Neural cell (in vitro differentiated cells): Measurements from ENCODE around the gene NNT. TPM values are rescaled to one million over a fixed set of nuclear protein-coding genes. Genes with fewer than 3 reads are reported as not detected.
"Not testable (repeated sequence)": the region's sequence is repeated elsewhere in the genome, so short reads cannot be mapped to it uniquely, and the experiment has no call there.

Source experiments
- H2AFZ ChIP-seq: fragments of 200-600, 300-800 bp; sonication (generic), shearing (Covaris generic); 2 replicates; pipeline ENCODE4 v1.6.0; 2014; ENCODE audit warnings: low read depth, mild to moderate bottlenecking, antibody characterized with exemption, low read length, moderate library complexity
- H3F3A ChIP-seq: fragments of 200-600 bp; shearing (Covaris generic); 2 replicates; pipeline ENCODE4 v1.6.1; 2016; ENCODE audit warnings: mild to moderate bottlenecking, moderate library complexity, mixed read lengths, antibody characterized with exemption, low read length; ENCODE audit not compliant: insufficient read depth, poor library complexity, severe bottlenecking
- H3K27ac ChIP-seq: fragments of 200-600, 300-800 bp; sonication (generic), shearing (Covaris generic); 2 replicates; pipeline ENCODE4 v1.5.1; 2014; ENCODE audit warnings: mild to moderate bottlenecking, low read length, moderate library complexity
- H3K27me3 ChIP-seq: fragments of 300-800, 200-600 bp; sonication (generic), shearing (Covaris generic); 2 replicates; pipeline ENCODE4 v1.6.0; 2014; ENCODE audit warnings: mild to moderate bottlenecking, low read depth, low read length, moderate library complexity; ENCODE audit not compliant: insufficient read depth
- H3K36me3 ChIP-seq: fragments of 300-800, 200-600 bp; sonication (generic), shearing (Covaris generic); 2 replicates; pipeline ENCODE4 v1.5.1; 2014; ENCODE audit warnings: mild to moderate bottlenecking, antibody characterized with exemption, low read length, moderate library complexity; ENCODE audit not compliant: insufficient read depth
- H3K4me2 ChIP-seq: fragments of 300-800, 200-600 bp; sonication (generic), shearing (Covaris generic); 2 replicates; pipeline ENCODE4 v1.6.0; 2014; ENCODE audit warnings: mild to moderate bottlenecking, low read length
- H3K4me3 ChIP-seq: fragments of 300-800, 200-600 bp; sonication (generic), shearing (Covaris generic); 2 replicates; pipeline ENCODE4 v1.5.1; 2014; ENCODE audit warnings: mild to moderate bottlenecking, low read length, moderate library complexity
- H3K79me2 ChIP-seq: fragments of 200-600 bp; shearing (Covaris generic); replicated peaks from 2 replicates; pipeline ENCODE4 v1.6.0; 2014; ENCODE audit warnings: mild to moderate bottlenecking, low read length, moderate library complexity; ENCODE audit not compliant: insufficient read depth
- H3K9ac ChIP-seq: fragments of 300-800, 200-600 bp; sonication (generic), shearing (Covaris generic); 2 replicates; pipeline ENCODE4 v1.6.1; 2016; ENCODE audit warnings: mild to moderate bottlenecking, low read length, mixed read lengths
- H3K9me2 ChIP-seq: fragments of 200-600 bp; shearing (Covaris generic); 2 replicates; pipeline ENCODE4 v1.6.1; 2016; ENCODE audit warnings: mild to moderate bottlenecking, low read length, mixed read lengths; ENCODE audit not compliant: insufficient read depth
- H3K9me3 ChIP-seq: fragments of 200-600, 300-800 bp; sonication (generic), shearing (Covaris generic); 2 replicates; pipeline ENCODE4 v1.6.1; 2016; ENCODE audit warnings: mild to moderate bottlenecking, mixed run types, low read length, moderate library complexity, mixed read lengths
- H4K20me1 ChIP-seq: fragments of 200-600 bp; shearing (Covaris generic); 2 replicates; pipeline ENCODE4 v1.6.1; 2016; ENCODE audit warnings: mild to moderate bottlenecking, mixed run types; ENCODE audit not compliant: insufficient read depth
- EP300 ChIP-seq: fragments of 450-650 bp; conservative IDR thresholded peaks from 2 replicates; pipeline ENCODE4 v1.6.1; 2014; ENCODE audit warnings: antibody characterized with exemption, mild to moderate bottlenecking, moderate library complexity; ENCODE audit not compliant: poor library complexity, severe bottlenecking
- EZH2 ChIP-seq: fragments of 200-600, 300-800 bp; shearing (Covaris generic), sonication (generic); IDR thresholded peaks from 2 replicates; pipeline ENCODE4 v1.6.1; 2014; ENCODE audit warnings: antibody characterized with exemption, low read length, borderline replicate concordance, mild to moderate bottlenecking; ENCODE audit not compliant: insufficient read depth, poor library complexity, severe bottlenecking
- MXI1 ChIP-seq: fragments of 450-650 bp; conservative IDR thresholded peaks from 2 replicates; pipeline ENCODE4 v1.6.1; 2014; ENCODE audit warnings: antibody characterized with exemption, mild to moderate bottlenecking; ENCODE audit not compliant: poor library complexity, severe bottlenecking
- POLR2AphosphoS5 ChIP-seq: IDR thresholded peaks from 2 replicates; pipeline ENCODE4 v1.6.1; 2012
- RAD21 ChIP-seq: fragments of 450-650 bp; conservative IDR thresholded peaks from 2 replicates; pipeline ENCODE4 v1.6.1; 2014; ENCODE audit warnings: antibody characterized with exemption, mild to moderate bottlenecking, moderate library complexity
- SMC3 ChIP-seq: fragments of 450-650 bp; conservative IDR thresholded peaks from 2 replicates; pipeline ENCODE4 v1.6.1; 2014; ENCODE audit warnings: antibody characterized with exemption, mild to moderate bottlenecking, moderate library complexity; ENCODE audit not compliant: poor library complexity
- TAF1 ChIP-seq: IDR thresholded peaks from 2 replicates; pipeline ENCODE4 v1.6.1; 2012; ENCODE audit warnings: low read depth
- polyA plus RNA-seq: library from polyadenylated mRNA; depleted of rRNA; stranded (reverse); fragments of >200 nt; gene quantifications from 2 replicates; pipeline ENCODE4 v1.2.3, GENCODE V29; 2014
- TF ChIP-seq, protein P1 (sequence below): fragments of 450-650 bp; IDR thresholded peaks from 2 replicates; pipeline ENCODE4 v1.5.1; 2014; ENCODE audit warnings: antibody characterized with exemption, mild to moderate bottlenecking, moderate library complexity; ENCODE audit not compliant: poor library complexity, severe bottlenecking
- TF ChIP-seq, protein P2 (sequence below): IDR thresholded peaks from 2 replicates; pipeline ENCODE4 v1.6.1; 2012; ENCODE audit warnings: borderline replicate concordance

The NNT gene
- polyA plus RNA-seq, 1 donor from 2014 or later: 120 TPM

GRCh38 chr5:43731573-43731972 is 128.6 kb downstream of the NNT start:
- H3K79me2 ChIP-seq: no peaks in the 10 kb centered on the region
- H3K4me3 ChIP-seq: no peak overlapping the region
- H4K20me1 ChIP-seq: no peaks in the 10 kb centered on the region
- no peaks in the 10 kb centered on the region for H3F3A ChIP-seq
- H3K36me3 ChIP-seq: no peaks in the 10 kb centered on the region
- no peak overlapping the region for H2AFZ ChIP-seq
- TF ChIP-seq EP300: no peak
- no peak for TF ChIP-seq POLR2AphosphoS5
- TF ChIP-seq, protein P1, sequence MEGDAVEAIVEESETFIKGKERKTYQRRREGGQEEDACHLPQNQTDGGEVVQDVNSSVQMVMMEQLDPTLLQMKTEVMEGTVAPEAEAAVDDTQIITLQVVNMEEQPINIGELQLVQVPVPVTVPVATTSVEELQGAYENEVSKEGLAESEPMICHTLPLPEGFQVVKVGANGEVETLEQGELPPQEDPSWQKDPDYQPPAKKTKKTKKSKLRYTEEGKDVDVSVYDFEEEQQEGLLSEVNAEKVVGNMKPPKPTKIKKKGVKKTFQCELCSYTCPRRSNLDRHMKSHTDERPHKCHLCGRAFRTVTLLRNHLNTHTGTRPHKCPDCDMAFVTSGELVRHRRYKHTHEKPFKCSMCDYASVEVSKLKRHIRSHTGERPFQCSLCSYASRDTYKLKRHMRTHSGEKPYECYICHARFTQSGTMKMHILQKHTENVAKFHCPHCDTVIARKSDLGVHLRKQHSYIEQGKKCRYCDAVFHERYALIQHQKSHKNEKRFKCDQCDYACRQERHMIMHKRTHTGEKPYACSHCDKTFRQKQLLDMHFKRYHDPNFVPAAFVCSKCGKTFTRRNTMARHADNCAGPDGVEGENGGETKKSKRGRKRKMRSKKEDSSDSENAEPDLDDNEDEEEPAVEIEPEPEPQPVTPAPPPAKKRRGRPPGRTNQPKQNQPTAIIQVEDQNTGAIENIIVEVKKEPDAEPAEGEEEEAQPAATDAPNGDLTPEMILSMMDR: no peak
- TF ChIP-seq EZH2: no peak
- no peak for TF ChIP-seq RAD21
- TF ChIP-seq, protein P2, sequence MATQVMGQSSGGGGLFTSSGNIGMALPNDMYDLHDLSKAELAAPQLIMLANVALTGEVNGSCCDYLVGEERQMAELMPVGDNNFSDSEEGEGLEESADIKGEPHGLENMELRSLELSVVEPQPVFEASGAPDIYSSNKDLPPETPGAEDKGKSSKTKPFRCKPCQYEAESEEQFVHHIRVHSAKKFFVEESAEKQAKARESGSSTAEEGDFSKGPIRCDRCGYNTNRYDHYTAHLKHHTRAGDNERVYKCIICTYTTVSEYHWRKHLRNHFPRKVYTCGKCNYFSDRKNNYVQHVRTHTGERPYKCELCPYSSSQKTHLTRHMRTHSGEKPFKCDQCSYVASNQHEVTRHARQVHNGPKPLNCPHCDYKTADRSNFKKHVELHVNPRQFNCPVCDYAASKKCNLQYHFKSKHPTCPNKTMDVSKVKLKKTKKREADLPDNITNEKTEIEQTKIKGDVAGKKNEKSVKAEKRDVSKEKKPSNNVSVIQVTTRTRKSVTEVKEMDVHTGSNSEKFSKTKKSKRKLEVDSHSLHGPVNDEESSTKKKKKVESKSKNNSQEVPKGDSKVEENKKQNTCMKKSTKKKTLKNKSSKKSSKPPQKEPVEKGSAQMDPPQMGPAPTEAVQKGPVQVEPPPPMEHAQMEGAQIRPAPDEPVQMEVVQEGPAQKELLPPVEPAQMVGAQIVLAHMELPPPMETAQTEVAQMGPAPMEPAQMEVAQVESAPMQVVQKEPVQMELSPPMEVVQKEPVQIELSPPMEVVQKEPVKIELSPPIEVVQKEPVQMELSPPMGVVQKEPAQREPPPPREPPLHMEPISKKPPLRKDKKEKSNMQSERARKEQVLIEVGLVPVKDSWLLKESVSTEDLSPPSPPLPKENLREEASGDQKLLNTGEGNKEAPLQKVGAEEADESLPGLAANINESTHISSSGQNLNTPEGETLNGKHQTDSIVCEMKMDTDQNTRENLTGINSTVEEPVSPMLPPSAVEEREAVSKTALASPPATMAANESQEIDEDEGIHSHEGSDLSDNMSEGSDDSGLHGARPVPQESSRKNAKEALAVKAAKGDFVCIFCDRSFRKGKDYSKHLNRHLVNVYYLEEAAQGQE: no peak
- no peak for TF ChIP-seq SMC3
- no peak for TF ChIP-seq TAF1
- TF ChIP-seq MXI1: no peak
- H3K9ac ChIP-seq: no peak overlapping the region
- H3K9me2 ChIP-seq: no peaks in the 10 kb centered on the region
- H3K9me3 ChIP-seq: no peaks in the 10 kb centered on the region
- H3K4me2 ChIP-seq: no peak overlapping the region
- H3K27me3 ChIP-seq: no peaks in the 10 kb centered on the region
- H3K27ac ChIP-seq: no peak overlapping the region

GRCh38 chr5:43745923-43746548 is 143.1 kb downstream of the NNT start:
- H3K9me3 ChIP-seq, H3K9ac ChIP-seq, H3K27ac ChIP-seq, H3K27me3 ChIP-seq, H4K20me1 ChIP-seq, H3K4me2 ChIP-seq, H3F3A ChIP-seq, H2AFZ ChIP-seq, H3K4me3 ChIP-seq, H3K9me2 ChIP-seq, H3K36me3 ChIP-seq, H3K79me2 ChIP-seq: not testable (repeated sequence)

DNA sequence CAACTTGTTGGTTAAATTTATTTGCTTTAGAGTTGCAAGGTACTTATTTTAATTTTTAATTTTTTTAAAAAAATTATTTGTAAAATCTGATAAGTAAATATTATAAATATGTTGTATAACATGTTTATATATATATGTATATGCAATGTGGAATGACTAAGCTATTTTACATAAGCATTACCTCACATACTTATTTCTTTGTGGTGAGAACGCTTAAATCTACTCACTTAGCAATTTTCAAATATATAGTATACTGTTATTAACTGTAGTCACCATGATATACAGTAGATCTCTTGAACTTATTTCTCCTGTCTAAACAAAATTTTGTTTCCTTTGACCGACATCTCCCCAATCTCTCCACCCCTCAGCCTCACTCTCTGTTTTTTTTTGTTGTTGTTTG is 147.8 kb downstream of the NNT start:
- Histone ChIP-seq H3K9me2 (no peaks in the 10 kb centered on the region), H3K4me3 (no peak overlapping the region), H3K9me3 (no peaks in the 10 kb centered on the region), H3K27me3 (no peaks in the 10 kb centered on the region), H2AFZ (no peak overlapping the region), H3K9ac (no peak overlapping the region), H3F3A (no peaks in the 10 kb centered on the region), H3K4me2 (no peak overlapping the region), H4K20me1 (no peaks in the 10 kb centered on the region), H3K36me3 (no peaks in the 10 kb centered on the region), H3K27ac (no peak overlapping the region), H3K79me2 (no peaks in the 10 kb centered on the region)
- TF ChIP-seq POLR2AphosphoS5: no peak
- TF ChIP-seq RAD21: no peak
- TF ChIP-seq SMC3: no peak
- no peak for TF ChIP-seq MXI1
- TF ChIP-seq TAF1: no peak
- TF ChIP-seq EZH2: no peak
- no peak for TF ChIP-seq EP300
- TF ChIP-seq, protein P1: no peak
- TF ChIP-seq, protein P2: no peak
